Measurements from ENCODE around the gene IPO5. TPM values are rescaled to one million over a fixed set of nuclear protein-coding genes. Genes with fewer than 3 reads are reported as not detected.

Gene IPO5
- total RNA-seq, 1 donor from 2014 or later, result 88.6 TPM

DNA sequence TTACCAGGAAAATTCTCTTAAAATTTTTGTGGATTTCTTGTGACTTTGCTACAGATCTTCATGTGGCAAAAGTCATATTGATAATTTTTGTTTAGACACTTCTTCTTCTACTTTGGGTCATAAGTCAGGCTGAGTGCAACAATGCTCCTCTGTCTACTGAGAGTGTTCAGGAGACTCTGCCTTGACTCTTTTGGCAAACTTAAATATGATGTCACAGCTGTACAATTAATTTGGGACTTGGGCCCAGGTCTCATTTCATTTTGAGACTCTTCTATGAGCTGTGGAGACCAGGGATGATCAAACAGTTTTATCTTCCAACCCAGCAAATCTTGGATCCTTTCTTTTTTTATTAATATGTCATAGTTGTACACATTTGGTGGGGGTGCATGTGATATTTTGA, 19.7 kb upstream of the IPO5 start:
- Histone ChIP-seq H3K27ac (no peak overlapping the region), H3K4me1 (no peaks in the 10 kb centered on the region), H3K27me3 (no peaks in the 10 kb centered on the region), H3K4me3 (no peak overlapping the region), H3K36me3 (no peaks in the 10 kb centered on the region), H3K9me3 (no peaks in the 10 kb centered on the region)
- no peak for ATAC-seq
- intact Hi-C loops (cut with DNase I), result no loop called here
- TF ChIP-seq CTCF (IDR thresholded peaks at IDR 0.05), result no peak
- DNase-seq, result no peak

DNA sequence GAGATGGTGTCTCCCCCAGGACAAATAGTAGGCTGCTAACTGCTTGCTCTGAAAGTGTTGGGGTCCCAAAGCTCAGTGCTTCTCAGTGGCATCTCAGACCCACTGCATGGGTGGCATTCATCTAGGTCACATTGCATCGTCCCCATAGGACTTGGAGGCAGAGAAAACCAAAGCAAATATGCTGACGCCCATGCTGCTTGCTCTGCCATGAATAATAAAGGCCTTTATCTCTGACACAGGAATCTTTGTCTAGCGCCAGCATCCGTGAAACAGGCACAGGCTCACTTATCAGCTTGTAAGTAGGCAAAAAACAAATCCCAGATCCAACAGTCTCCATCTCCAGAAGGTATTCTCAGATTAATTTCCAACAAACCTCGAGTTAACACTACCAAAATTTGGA, 18.9 kb upstream of the IPO5 start:
- Histone ChIP-seq H3K4me3 (no peak overlapping the region), H3K4me1 (no peaks in the 10 kb centered on the region), H3K9me3 (no peaks in the 10 kb centered on the region), H3K36me3 (no peaks in the 10 kb centered on the region), H3K27ac (no peak overlapping the region), H3K27me3 (no peaks in the 10 kb centered on the region)
- ATAC-seq, result no peak
- intact Hi-C loops (cut with DNase I), result no loop called here
- no peak for DNase-seq
- TF ChIP-seq CTCF (IDR thresholded peaks at IDR 0.05), result no peak

DNA sequence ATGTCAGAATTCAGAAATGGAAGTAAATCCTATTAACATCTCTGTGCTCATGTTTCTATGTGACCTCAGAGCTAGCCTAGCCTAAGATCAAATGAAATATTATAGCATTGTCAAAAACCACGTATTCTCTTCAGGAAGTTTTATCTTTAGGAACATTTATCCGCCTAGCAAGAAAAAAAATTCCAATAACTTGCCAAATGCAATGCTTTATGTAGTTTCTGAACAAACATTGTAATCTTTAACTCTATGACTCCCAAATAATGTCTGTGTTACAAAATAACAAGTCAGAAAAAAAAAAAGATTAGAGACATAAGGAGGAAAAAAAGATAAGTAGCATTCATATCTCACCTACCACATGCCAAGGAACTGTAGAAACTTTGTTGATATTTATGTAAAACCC, 18.4 kb upstream of the IPO5 start:
- DNase-seq (no peak), ATAC-seq (no peak)
- intact Hi-C loops (cut with DNase I), result no loop called here
- Histone ChIP-seq H3K4me3 (no peak overlapping the region), H3K27me3 (no peaks in the 10 kb centered on the region), H3K9me3 (no peaks in the 10 kb centered on the region), H3K4me1 (no peaks in the 10 kb centered on the region), H3K27ac (no peak overlapping the region), H3K36me3 (no peaks in the 10 kb centered on the region)
- no peak for TF ChIP-seq CTCF (IDR thresholded peaks at IDR 0.05)

DNA sequence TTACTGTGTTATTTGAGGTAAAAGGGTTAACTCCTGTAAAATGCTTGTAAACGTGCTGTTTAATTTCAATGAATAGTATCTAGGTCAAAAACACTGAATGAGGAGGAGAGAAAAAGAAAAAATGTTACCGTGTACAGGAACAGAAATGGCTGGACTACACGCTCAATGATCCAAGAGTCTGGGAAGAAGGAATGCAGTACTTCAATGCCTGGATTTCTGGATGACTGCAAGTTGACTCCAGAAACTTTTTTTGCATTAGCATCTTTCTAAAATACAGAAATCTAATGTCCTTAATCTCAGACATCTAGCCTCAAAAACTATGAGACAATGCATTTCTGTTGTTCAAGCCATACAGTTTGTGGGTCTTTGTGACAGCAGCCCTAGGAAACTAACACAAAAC, 17.4 kb upstream of the IPO5 start:
- no peak for DNase-seq
- H3K27ac ChIP-seq, result no peak overlapping the region
- no peak for ATAC-seq
- intact Hi-C loops (cut with DNase I), result no loop called here
- no peaks in the 10 kb centered on the region for H3K27me3 ChIP-seq
- no peaks in the 10 kb centered on the region for H3K9me3 ChIP-seq
- H3K4me3 ChIP-seq, result no peak overlapping the region
- no peaks in the 10 kb centered on the region for H3K4me1 ChIP-seq
- TF ChIP-seq CTCF (IDR thresholded peaks at IDR 0.05), result no peak
- no peaks in the 10 kb centered on the region for H3K36me3 ChIP-seq

DNA sequence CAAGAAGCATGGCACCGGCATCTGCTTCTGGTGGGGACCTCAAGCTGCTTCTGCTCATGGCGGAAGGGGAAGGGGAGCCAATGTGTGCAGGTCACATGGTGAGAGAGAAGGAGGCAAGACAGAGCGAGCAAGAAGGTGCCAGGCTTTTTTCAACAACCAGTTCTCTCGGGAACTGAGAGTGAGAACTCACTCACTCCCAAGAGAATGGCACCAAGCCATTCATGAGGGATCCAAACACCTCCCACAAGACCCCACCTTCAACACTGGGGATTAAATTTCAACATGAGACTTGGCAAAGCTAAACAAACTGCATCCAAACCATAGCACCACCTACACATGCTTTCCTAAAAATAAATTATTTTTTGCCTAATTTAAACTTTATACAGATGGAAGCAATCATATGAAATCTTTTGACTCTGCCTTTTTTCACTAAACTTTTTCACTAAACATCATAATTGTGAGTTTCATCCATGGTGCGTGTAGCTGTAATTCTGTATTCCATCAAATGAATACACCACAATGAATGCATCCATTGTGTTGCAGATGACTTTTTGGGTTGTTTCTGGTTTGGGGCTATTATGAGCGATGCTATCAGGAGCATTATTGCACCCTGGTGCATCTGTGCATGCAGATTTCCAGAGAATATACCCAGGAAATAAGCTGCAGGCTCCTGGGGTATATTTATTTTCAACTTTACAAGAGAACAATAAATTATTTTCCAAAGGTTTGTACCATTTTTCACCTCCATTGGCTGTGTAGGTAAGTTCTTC, 14.6 kb upstream of the IPO5 start:
- H3K9me3 ChIP-seq, result no peaks in the 10 kb centered on the region
- no peak for ATAC-seq
- no peaks in the 10 kb centered on the region for H3K27me3 ChIP-seq
- H3K36me3 ChIP-seq, result no peaks in the 10 kb centered on the region
- no peak overlapping the region for H3K4me3 ChIP-seq
- H3K4me1 ChIP-seq, result no peaks in the 10 kb centered on the region
- no peak for DNase-seq
- TF ChIP-seq CTCF (IDR thresholded peaks at IDR 0.05), result no peak
- intact Hi-C loops (cut with DNase I), result no loop called here
- H3K27ac ChIP-seq, result no peak overlapping the region

Data from upper lobe of right lung (tissue), 1 donor.